SH-SY5Y (cell line): ENCODE results near the gene DNAAF5.

Experiments used
- GATA2 ChIP-seq: IDR thresholded peaks from 2 replicates; pipeline ENCODE4 v1.6.1; 2011; ENCODE audit warnings: mild to moderate bottlenecking, low read depth, low read length
- GATA3 ChIP-seq: IDR thresholded peaks from 2 replicates; pipeline ENCODE4 v1.6.1; 2011; ENCODE audit warnings: low read depth, mild to moderate bottlenecking, low read length, moderate library complexity

The DNAAF5 gene

DNA sequence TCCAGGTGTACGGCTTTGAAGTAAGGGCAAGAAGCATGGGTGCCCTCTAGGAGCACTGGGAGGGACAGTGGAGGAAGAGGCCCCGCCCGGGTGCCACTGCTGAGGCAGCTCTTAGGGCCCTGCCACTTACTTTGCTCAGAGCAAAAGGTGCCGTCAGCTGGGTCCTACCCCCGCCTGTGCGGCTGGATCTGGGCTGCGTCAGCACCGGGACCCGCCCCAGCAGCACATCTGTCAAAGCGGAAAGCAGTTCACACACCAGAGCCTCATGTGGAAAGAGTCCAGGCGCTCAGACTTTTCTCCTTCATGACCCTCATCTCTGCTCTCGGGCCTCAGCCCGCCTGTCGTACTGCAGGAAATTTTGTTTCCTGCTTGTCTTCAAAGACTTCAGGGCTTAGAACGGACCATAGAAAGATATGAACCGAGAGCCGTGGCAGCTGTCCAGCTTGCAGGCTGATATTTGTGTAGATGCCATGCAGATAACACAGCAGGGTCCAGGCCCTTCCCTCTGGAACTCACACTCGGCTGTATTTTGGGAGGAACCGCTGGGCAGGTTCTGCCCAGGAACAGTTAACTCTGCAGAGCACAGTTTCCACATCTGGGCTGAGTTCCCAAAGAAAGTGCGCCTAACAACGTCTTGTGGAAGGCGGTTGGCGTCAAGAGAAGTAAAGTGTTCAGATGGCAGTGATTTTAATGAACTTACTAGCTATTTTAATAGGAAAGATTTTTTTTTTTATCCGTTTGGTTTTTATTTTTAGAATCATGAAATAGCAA, 44.9 kb downstream of the DNAAF5 start:
- TF ChIP-seq GATA2 (peak; percentile 97), GATA3 (no peak)

DNA sequence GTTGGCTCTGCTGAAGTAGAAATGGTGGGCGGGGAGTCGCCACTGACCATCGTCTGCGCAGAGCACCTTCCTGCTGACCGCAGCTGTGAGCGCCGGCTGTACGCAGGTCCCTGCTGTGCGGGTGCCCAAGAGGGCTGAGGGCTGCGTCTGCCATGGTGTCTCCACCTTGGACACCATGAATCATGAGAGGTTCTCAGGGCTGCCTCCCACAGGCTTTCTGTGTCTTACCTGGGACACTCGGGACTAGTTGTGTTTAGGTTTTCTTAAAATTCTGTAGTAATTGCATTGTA, 45.5 kb downstream of the DNAAF5 start:
- no peak for TF ChIP-seq GATA3
- TF ChIP-seq GATA2 = no peak

DNA sequence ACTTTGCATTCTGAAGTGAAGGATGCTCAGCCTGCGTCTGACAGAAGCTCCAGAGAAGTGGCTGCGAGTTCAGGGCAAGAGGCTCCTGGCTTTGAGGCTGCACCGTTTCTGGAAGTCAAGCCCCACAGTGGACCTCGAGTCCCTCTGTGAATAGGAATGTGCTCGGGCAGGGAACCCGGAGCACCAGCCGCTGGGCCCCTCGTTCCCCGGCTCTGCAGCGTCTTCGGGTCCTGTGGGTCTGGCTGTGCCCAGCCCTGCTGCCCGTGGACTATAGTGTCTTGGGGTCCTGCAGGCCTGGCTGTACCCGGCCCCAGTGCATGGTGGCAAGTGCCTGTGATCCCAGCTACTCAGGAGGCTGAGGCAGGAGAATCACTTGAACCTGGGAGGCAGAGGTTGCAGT, 45.9 kb downstream of the DNAAF5 start:
- TF ChIP-seq GATA3 (no peak), GATA2 (no peak)

DNA sequence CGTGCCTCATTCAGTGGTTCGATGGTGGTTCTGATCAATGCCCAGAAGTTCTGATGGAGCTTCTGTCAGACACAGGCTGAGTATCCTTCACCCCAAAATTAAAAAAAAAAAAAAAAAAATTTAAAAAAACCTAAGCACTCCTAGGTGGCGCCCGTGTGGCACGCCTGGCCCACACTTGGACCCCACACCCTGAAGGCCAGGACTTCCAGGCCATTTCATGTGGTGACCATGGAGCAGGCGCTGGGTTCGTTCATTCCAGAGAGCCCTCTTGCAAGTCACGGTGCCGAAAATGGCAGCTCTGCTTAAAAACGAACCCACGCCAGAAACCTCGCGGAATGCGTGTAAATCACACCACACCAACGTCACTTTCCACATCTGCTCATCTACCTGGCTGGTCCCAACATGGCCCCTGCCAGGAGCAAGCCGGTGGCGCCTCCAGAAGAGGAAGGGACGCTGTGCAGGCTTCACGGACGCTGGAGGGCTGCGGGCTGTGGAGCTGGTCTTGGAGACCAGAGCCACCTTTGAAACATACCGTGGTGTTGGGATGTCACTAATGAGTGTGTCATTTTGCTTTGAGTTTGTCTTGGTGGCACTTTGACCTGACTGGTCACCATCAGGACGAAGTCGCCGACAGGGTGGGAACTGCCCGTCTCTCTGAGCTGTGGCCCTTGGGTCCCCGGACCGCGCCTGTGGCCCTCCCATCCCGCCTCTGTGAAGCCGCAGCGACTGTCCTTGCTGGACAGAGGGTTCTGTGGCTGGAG, 46.5 kb downstream of the DNAAF5 start:
- no peak for TF ChIP-seq GATA2
- no peak for TF ChIP-seq GATA3

DNA sequence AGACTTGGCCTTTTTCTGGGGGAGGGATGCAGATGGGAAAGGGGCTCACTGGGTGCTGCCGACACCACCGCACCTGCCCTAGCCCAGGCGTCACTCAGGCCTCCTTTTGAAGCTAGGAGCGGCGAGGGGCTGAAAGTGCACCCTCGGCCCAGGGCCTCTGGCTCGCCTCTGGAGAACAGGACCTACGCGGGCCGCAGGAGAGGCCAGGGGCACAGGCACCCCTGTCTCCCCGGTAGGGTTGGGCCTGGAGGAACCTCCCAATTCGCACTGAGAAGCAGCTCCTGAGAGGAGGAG, 47.1 kb downstream of the DNAAF5 start:
- no peak for TF ChIP-seq GATA2
- TF ChIP-seq GATA3 = no peak

DNA sequence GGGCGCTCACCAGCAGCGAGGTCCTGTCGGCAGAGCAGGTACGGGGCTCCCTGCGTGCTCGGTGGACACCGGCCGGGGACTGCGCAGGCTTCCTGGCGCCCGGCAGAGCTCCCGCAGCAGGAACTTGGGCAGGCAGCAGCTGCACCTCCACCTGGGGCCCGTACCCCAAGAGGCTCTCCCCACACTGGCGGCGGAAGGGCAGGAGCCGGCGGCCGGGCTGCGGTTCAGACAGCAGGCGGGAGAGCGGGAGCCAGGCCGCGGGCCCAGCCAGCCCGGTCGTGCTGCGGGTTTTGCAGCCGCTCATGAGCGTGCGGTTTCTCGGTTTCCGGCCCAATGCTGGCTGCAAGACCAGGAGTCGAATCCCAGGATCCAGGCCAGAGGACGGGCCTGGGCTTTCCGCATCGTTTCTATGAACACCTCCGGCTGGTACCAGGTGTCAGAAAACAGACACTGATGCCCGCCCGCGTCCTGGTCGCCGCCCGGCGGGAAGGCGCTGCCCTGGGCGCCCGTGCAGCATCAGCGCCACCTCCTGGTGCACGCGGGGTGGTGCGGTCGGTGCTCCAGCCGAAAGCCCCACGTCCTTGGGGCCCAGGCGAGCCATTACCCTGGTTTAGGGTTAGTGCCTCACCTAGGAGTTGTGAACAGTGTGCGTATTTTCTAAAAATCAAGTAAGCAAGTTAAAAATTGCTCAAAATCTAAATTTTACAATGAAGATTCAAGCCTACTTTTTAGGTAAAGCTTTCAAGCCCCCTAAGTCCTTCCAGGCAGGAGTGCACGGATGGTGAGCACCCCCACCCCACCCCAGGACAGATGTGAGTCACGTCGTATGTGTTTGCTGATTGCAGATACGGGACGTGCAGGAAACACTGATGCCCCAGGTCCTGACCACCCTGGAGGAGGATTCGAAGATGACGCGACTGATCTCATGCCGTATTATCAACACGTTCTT, 47.9 kb downstream of the DNAAF5 start:
- TF ChIP-seq GATA3 (no peak), GATA2 (no peak)

DNA sequence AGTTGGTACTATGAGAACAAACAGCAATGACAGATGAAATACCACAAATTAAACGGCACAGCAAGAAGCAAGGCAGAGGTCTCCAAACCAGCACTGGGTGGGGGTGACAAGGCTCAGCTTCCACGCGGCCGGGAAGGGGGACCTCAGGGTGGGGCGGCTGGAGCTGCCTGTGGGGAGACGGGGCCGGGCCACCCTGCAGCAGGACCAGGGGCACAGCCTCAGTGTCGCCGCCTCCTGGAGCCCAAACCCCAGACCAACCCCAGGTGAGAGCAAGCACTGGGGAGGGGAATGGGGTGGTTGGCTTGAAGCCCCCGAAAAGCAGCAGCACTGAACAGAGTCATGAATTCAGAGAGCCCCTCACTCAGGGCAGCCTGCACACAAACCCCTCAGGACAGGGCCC, 49.9 kb downstream of the DNAAF5 start:
- TF ChIP-seq GATA2 (no peak), GATA3 (no peak)

DNA sequence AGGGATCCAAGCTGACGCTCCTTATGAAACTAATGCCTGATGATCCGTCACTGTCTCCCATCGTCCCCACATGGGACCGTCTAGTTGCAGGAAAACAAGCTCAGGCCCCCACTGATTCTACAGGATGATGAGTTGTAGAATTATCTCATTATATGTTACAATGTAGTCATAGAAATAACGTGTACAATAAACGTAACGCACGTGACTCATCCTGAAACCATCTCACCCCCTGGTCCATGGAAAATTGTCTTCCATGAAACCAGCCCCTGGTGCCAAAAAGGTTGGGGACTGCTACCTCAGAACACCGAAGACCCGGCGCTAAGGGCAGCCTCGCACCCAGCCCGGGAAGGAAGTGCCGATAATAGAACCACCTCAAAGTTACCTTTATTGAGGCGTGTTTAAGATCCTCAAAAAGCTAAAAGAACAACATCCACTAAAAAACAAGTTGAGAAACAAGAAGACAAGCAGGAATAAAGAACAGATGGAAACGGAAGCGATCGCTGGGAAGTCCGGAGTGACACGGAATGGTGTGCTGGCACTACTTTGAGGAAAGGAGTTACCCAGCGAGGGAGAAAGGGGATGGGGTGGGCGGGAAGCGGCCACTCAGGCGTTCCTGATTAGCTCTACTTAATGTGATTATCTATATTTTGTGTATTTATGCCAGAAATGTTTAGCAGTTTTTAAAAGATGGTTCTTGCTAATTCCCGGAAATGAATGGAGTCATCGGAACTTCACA, 50.7 kb downstream of the DNAAF5 start:
- TF ChIP-seq GATA2 (no peak), GATA3 (no peak)

DNA sequence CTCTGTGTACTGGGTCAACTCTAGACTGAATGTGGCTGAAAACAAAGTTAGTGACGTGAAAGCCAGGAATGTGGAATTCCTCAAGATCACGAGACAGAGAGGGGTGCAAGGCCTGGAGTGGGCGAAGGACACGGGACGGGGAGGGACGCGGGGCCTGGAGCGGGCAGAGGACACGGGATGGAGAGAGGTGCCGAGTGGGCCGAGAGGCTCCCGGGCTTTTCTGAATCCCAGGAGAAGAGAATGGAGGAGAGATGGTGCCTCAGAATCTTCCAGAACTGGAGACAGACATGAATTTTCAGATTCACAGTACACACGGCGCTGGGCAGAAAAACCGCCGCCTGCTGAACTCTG, 51.2 kb downstream of the DNAAF5 start:
- TF ChIP-seq GATA2 = no peak
- no peak for TF ChIP-seq GATA3

DNA sequence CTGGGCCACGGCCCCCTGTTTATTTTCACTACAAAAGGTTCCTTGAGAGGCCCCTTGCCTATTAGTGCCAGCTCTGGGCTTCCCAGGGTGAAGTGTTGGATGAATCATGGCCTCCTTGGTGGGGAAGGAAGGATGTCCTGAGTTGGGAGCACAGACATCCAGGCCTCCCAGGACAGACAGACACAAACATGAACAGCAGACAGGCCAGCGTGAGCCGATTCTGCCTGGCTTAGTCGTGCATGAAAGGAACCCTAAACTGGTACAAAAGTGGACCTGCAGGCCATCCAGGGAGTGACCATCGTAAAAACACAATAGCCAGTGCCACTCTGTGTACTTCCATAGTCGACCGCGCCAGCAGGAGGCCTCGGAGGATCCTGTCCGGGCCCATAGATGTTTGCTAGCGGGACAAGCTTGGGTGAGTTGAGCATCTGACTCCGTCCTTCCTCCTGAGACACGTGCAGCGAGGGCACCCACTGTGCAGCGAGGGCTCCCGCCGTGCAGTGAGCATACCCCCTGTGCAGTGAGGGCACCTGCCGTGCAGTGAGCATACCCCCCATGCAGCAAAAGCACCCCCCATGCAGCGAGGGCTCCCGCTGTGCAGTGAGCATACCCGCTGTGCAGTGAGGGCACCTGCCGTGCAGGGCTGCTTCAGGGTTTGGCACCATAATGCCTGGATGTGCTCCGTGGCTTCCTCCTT, 51.9 kb downstream of the DNAAF5 start:
- TF ChIP-seq GATA2 (no peak), GATA3 (no peak)

DNA sequence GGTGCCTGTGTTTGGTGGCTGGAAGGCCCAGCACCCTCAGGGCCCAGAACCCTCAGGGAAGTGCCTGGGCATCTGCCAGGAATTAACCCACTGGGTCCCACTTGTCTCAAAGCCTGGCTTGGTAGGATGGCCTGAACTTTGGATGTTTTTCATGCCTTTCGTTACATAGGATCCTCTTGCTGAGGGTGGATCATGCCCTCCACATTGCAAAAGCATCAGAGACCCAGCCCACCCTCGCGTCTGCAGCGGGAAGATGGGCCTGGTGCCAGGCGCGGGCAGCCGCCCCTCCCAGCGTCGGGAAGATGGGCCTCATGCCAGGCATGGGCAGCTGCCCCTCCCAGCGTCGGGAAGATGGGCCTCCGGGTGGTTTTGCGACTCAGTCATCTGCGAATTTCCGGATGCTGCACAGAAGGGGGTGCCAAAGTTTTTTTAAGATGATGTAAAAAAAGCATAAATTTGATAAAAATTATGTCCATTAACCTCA, 52.5 kb downstream of the DNAAF5 start:
- TF ChIP-seq GATA3 = no peak; the same call in 1 of the 2 replicates
- TF ChIP-seq GATA2 = peak; percentile 96

DNA sequence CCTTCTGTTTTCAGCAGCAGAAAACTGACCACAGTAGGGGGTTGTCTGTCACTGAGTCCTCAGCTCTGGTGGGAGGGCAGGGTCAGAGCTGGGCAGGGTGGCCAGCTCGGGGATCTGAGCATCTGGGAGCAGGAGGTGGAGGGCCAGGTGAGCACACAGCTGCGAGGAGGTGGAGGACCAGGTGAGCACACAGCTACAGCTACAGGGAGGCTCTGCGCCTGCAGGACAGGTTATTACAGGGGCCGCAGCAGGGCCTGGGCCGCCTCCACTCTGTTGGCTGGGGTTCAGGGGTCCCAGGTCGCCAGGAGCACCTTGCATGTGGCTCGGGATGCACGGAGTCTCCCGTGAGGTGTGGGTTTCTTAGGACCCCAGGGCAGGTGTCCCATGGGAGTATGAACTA, 53.0 kb downstream of the DNAAF5 start:
- no peak for TF ChIP-seq GATA3
- no peak for TF ChIP-seq GATA2

DNA sequence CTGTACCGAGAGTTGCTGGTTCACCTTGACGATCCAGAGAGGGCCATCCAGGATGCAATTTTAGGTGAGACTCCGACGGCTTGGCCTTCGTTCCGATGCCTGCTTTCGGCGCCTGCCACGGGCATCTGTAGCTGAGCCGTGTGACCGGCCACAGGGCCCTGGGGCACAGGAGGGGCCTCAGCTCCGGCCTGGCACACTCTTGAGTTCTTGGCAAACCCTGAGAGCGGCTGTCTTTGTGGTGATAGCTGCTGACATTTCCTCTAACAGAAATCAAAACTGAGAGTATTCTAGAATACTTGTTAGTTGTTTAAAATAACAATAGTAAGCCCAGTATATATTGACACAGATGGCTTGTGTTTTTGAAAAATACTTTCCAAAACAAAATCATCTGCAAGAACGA, 53.6 kb downstream of the DNAAF5 start:
- TF ChIP-seq GATA3 = no peak
